PC-9 (cell line): ENCODE data around the gene MAP4K4.

Experiments used
- EZH2 ChIP-seq: fragments of 200-600 bp; sonication (generic); IDR thresholded peaks from 2 replicates; pipeline ENCODE4 v1.8.0; 2017; ENCODE audit warnings: antibody characterized with exemption, low read depth
- TF ChIP-seq, protein P1 (sequence below): fragments of 200-600 bp; sonication (generic); conservative IDR thresholded peaks from 2 replicates; pipeline ENCODE4 v1.6.1; 2017; ENCODE audit warnings: mixed run types, antibody characterized with exemption, mild to moderate bottlenecking, moderate library complexity

GRCh38 chr2:101778102-101778501, 80.6 kb downstream of the MAP4K4 start:
- TF ChIP-seq, protein P1, sequence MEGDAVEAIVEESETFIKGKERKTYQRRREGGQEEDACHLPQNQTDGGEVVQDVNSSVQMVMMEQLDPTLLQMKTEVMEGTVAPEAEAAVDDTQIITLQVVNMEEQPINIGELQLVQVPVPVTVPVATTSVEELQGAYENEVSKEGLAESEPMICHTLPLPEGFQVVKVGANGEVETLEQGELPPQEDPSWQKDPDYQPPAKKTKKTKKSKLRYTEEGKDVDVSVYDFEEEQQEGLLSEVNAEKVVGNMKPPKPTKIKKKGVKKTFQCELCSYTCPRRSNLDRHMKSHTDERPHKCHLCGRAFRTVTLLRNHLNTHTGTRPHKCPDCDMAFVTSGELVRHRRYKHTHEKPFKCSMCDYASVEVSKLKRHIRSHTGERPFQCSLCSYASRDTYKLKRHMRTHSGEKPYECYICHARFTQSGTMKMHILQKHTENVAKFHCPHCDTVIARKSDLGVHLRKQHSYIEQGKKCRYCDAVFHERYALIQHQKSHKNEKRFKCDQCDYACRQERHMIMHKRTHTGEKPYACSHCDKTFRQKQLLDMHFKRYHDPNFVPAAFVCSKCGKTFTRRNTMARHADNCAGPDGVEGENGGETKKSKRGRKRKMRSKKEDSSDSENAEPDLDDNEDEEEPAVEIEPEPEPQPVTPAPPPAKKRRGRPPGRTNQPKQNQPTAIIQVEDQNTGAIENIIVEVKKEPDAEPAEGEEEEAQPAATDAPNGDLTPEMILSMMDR: no peak
- no peak for TF ChIP-seq EZH2
